Heart left ventricle (tissue), 13 donors: ENCODE data around the gene CYGB.

ENCODE experiments used
- CTCF ChIP-seq, 12 donors: fragments of 200-600 bp; sonication (generic) in 4 of 12; IDR thresholded peaks; one replicate each; pipeline versions ENCODE4 v1.5.0 to v1.8.0; 2018 to 2022; ENCODE audit warnings: antibody characterized with exemption in 12 of 12, mild to moderate bottlenecking in 5 of 12
- POLR2A ChIP-seq, 2 donors: fragments of 450-650 bp; IDR thresholded peaks; one replicate each; pipeline ENCODE4 v1.6.1; 2017; ENCODE audit warnings: antibody characterized with exemption in 2 of 2, mild to moderate bottlenecking in 2 of 2, moderate library complexity in 2 of 2
- donor health status: ischemic (EF 13 %, LVEDD 7.1; RV severe dilation, severe dysfunction).
- donor health status: DM: no; HTN: yes; CAD: no.
- donor health status: DM: no; HTN: no; CAD: no.
- donor health status: ischemic (EF 25% LVEDD 6.9; RV normal size, moderate dysfunction).
- donor health status: ischemic (EF 25% LVEDD 5.7; RV mildly dilated, moderate dysfunction).
- donor health status: ischemic (EF 35%, LVEDD 5.7; RV mildly dilated, moderate dysfunction).
- donor health status: nonischemic (EF 11% LVEDD 7.7; RV severe dilation, severe dysfunction).
- donor health status: DM: yes; HTN: yes; CAD: no.
- donor health status: PGD.
- donor health status: ischemic (EF 29% LVEDD 5.4; RV normal size, mild dysfunction).
- donor health status: nonischemic (EF 23%, LVEDD 6.1; RV moderate dilation, normal function).

- TF ChIP-seq CTCF (IDR thresholded peaks at IDR 0.05) (no peak), POLR2A (IDR thresholded peaks at IDR 0.05) (no peak)
These were observed 7.2 kb upstream of the CYGB start for GRCh38 chr17:76544546-76545365.
